Keratinocyte (primary cell): ENCODE measurements around the gene CLSTN3.

Experiments
- CTCF ChIP-seq, 3 experiments: IDR thresholded peaks in 1 of 3; conservative IDR thresholded peaks in 1 of 3; optimal IDR thresholded peaks in 1 of 3; 2 replicates in 2 of 3; 3 replicates in 1 of 3; pipeline versions ENCODE3 to v1.5.1; 2011; ENCODE audit warnings: low read length in 3 of 3, mild to moderate bottlenecking in 3 of 3, moderate library complexity in 2 of 3, control low read depth in 1 of 3, inconsistent platforms in 1 of 3; ENCODE audit not compliant: insufficient read depth in 2 of 3; ENCODE audit errors: extremely low read depth in 1 of 3
- EZH2 ChIP-seq: IDR thresholded peaks from one replicate; pipeline ENCODE4 v1.6.1; 2012; ENCODE audit warnings: inconsistent platforms, mild to moderate bottlenecking, low read length, moderate library complexity

GRCh38 chr12:7102582-7102981 lies 27.6 kb upstream of the CLSTN3 start:
- TF ChIP-seq CTCF (optimal IDR thresholded peaks at IDR 0.05 in 1 of 3, IDR thresholded peaks at IDR 0.05 in 1 of 3, conservative IDR thresholded peaks at IDR 0.05 in 1 of 3; ENCODE audit: extremely low read depth in 1 of 3, insufficient read depth in 2 of 3, low read length in 3 of 3) (no peak), EZH2 (no peak)
